ENCODE measurements around the gene CBLL2.

CBLL2 gene

DNA sequence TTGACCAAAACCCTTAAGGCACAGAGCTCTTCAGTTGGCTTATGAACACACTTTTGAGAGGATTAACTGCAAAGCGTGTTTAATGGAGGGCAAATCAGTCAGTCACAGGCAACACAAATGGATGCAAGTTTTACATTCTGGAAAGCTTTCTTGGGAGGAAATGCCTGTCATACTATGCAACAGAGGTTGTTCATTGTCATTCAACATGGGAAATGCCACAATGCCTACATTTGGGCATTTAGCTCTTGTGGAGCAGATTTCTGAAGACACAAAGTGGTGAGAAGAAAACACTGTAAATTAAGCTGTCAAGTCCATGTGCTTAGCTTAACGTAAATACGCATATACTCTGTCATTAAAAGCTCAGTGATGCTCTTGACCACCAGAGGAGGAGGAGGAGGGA, 41.1 kb downstream of the CBLL2 start:
- no peaks in the 10 kb centered on the region for H3K27me3 ChIP-seq (ENCODE audit: control insufficient read depth, insufficient read depth, low read length)
- no peaks in the 10 kb centered on the region for H3K36me3 ChIP-seq (ENCODE audit: control insufficient read depth, insufficient read depth, low read length)
- H3K4me1 ChIP-seq, result no peaks in the 10 kb centered on the region
- H3K79me2 ChIP-seq, result no peaks in the 10 kb centered on the region
- H2AFZ ChIP-seq, result no peak overlapping the region
- H3K4me2 ChIP-seq (ENCODE audit: low read length), result no peak overlapping the region
- TF ChIP-seq, protein P1, sequence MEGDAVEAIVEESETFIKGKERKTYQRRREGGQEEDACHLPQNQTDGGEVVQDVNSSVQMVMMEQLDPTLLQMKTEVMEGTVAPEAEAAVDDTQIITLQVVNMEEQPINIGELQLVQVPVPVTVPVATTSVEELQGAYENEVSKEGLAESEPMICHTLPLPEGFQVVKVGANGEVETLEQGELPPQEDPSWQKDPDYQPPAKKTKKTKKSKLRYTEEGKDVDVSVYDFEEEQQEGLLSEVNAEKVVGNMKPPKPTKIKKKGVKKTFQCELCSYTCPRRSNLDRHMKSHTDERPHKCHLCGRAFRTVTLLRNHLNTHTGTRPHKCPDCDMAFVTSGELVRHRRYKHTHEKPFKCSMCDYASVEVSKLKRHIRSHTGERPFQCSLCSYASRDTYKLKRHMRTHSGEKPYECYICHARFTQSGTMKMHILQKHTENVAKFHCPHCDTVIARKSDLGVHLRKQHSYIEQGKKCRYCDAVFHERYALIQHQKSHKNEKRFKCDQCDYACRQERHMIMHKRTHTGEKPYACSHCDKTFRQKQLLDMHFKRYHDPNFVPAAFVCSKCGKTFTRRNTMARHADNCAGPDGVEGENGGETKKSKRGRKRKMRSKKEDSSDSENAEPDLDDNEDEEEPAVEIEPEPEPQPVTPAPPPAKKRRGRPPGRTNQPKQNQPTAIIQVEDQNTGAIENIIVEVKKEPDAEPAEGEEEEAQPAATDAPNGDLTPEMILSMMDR (IDR thresholded peaks at IDR 0.05), result no peak
- no peak overlapping the region for H3K4me3 ChIP-seq (ENCODE audit: low read depth, low read length)
- no peak overlapping the region for H3K27ac ChIP-seq
- no peak overlapping the region for H3K9ac ChIP-seq
- H3K9me3 ChIP-seq (ENCODE audit: control insufficient read depth, low read length), result no peaks in the 10 kb centered on the region

DNA sequence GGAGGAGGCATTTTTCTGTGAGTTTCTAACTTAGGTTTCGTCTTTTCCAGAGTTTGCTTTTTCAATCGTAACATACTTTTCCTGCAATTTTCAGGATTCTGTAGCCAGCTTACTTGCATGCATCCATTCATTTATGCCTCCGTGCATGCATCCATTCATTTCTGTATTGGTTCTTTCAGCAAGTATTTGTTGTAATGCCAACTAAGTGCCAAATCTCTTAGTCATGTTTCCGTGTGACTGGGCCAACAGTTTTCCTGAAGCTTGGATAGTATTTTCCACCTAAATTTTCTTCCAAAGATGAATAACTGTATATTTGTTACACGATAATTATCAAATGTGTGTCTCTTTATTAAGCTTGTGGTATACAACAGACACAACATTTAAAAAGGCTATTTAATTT, 41.5 kb downstream of the CBLL2 start:
- H3K4me2 ChIP-seq (ENCODE audit: low read length), result no peak overlapping the region
- H3K4me3 ChIP-seq (ENCODE audit: low read depth, low read length), result no peak overlapping the region
- TF ChIP-seq, protein P1 (IDR thresholded peaks at IDR 0.05), result no peak
- no peak overlapping the region for H3K9ac ChIP-seq
- H2AFZ ChIP-seq, result no peak overlapping the region
- H3K4me1 ChIP-seq, result no peaks in the 10 kb centered on the region
- no peaks in the 10 kb centered on the region for H3K79me2 ChIP-seq
- H3K36me3 ChIP-seq (ENCODE audit: control insufficient read depth, insufficient read depth, low read length), result no peaks in the 10 kb centered on the region
- H3K9me3 ChIP-seq (ENCODE audit: control insufficient read depth, low read length), result no peaks in the 10 kb centered on the region
- H3K27me3 ChIP-seq (ENCODE audit: control insufficient read depth, insufficient read depth, low read length), result no peaks in the 10 kb centered on the region
- no peak overlapping the region for H3K27ac ChIP-seq

DNA sequence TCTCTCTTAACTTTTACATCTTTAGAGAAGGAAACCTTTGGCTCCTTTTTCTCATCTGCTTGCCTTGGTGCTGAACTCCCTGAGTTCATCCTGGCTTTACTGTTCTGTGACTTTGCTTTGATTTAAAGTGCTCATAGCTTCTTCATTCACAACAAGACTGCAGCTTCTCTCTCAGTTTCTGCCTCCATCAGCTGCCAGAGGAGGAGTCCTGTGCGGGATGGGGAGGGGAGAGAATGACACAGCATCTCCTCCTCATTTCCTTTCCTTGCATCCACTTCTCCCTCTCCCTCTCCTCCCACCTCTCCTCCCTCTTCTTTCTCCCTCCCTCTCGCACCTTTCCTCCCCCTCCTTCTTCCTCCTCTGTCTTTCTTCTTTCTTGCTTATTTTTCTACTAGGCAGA, 42.0 kb downstream of the CBLL2 start:
- H3K27ac ChIP-seq, result no peak overlapping the region
- TF ChIP-seq, protein P1 (IDR thresholded peaks at IDR 0.05), result no peak
- no peaks in the 10 kb centered on the region for H3K27me3 ChIP-seq (ENCODE audit: control insufficient read depth, insufficient read depth, low read length)
- H3K4me2 ChIP-seq (ENCODE audit: low read length), result no peak overlapping the region
- no peaks in the 10 kb centered on the region for H3K4me1 ChIP-seq
- no peaks in the 10 kb centered on the region for H3K79me2 ChIP-seq
- no peak overlapping the region for H3K9ac ChIP-seq
- no peak overlapping the region for H3K4me3 ChIP-seq (ENCODE audit: low read depth, low read length)
- H2AFZ ChIP-seq, result no peak overlapping the region
- H3K9me3 ChIP-seq (ENCODE audit: control insufficient read depth, low read length), result no peaks in the 10 kb centered on the region
- H3K36me3 ChIP-seq (ENCODE audit: control insufficient read depth, insufficient read depth, low read length), result no peaks in the 10 kb centered on the region

DNA sequence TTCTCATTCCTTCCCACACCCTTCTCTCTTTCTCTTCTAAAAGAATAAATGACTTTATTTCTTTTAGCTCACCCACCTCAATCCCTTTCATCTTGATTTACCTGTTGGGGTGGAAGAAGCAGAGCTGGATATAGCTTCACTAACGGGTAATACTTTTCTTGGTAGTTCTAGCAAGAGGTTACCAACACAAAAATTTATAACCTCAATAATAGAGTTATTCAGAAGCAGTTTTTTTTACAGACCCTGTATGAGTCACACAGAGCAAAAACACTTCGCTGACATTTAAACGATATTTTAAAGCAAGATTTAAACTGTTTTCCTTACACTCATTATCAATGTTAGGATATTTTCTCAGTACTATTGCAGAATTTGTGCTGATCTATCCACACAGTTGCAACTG, 42.4 kb downstream of the CBLL2 start:
- H3K4me3 ChIP-seq (ENCODE audit: low read depth, low read length), result no peak overlapping the region
- no peaks in the 10 kb centered on the region for H3K4me1 ChIP-seq
- H3K4me2 ChIP-seq (ENCODE audit: low read length), result no peak overlapping the region
- H3K79me2 ChIP-seq, result no peaks in the 10 kb centered on the region
- H3K27ac ChIP-seq, result no peak overlapping the region
- H3K27me3 ChIP-seq (ENCODE audit: control insufficient read depth, insufficient read depth, low read length), result no peaks in the 10 kb centered on the region
- H2AFZ ChIP-seq, result no peak overlapping the region
- H3K36me3 ChIP-seq (ENCODE audit: control insufficient read depth, insufficient read depth, low read length), result no peaks in the 10 kb centered on the region
- no peaks in the 10 kb centered on the region for H3K9me3 ChIP-seq (ENCODE audit: control insufficient read depth, low read length)
- TF ChIP-seq, protein P1 (IDR thresholded peaks at IDR 0.05), result no peak
- no peak overlapping the region for H3K9ac ChIP-seq

DNA sequence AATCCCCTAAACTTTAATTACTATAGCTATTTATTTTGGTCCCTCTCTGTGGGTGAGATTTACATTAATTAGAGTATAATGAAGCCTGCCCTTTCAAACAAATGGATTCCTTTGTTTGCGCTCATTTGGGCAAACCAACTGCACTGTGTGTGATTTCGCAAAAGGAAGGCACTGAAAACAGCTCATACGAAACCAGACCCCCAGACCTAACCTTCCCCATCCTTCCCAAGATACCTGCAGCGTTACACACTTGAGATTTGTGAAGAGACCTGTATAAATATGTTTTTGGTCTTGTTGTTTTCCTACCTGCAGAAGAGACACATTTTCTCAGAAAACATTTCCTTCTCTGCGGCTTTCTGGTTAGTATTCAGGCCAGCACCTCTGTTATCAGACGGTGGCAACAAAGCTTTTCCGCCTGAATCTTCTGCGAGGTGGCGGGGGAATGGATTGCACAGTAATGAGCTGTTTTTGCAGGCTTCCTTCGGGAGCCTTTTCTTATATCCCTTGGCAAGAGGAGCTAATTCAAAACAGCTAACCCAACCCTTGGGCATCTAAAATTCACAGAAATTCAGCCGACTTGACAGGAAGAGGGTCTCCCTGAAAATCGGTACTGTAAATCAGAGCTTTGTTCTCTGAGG, 47.6 kb downstream of the CBLL2 start:
- Histone ChIP-seq H3K27me3 (ENCODE audit: control insufficient read depth, insufficient read depth, low read length) (no peaks in the 10 kb centered on the region), H3K36me3 (ENCODE audit: control insufficient read depth, insufficient read depth, low read length) (no peaks in the 10 kb centered on the region), H2AFZ (no peak overlapping the region), H3K9ac (no peak overlapping the region), H3K9me3 (ENCODE audit: control insufficient read depth, low read length) (no peaks in the 10 kb centered on the region), H3K4me3 (ENCODE audit: low read depth, low read length) (no peak overlapping the region), H3K4me2 (ENCODE audit: low read length) (no peak overlapping the region), H3K79me2 (no peaks in the 10 kb centered on the region), H3K4me1 (no peaks in the 10 kb centered on the region), H3K27ac (no peak overlapping the region)
- TF ChIP-seq, protein P1 (IDR thresholded peaks at IDR 0.05), result no peak

Measured in parathyroid adenoma (tissue), 2 donors.